HepG2 (cell line): ENCODE data around the gene GAREM1. TPM values are rescaled to one million over a fixed set of nuclear protein-coding genes. Genes with fewer than 3 reads are reported as not detected.
A peak's percentile ranks its signal among the peaks of the same experiment; 100 is the strongest.

Experiments used
- DNMT3B ChIP-seq: conservative IDR thresholded peaks from 2 replicates; pipeline ENCODE4 v1.6.1; 2016; ENCODE audit warnings: missing biosample characterization, control low read depth
- FOSL2 ChIP-seq: sonication (generic); formaldehyde crosslinking; IDR thresholded peaks from 2 replicates; pipeline ENCODE4 v1.4.0; 2020; ENCODE audit warnings: missing genetic modification reagents
- IKZF5 ChIP-seq: IDR thresholded peaks from 2 replicates; pipeline ENCODE4 v1.6.1; 2018; ENCODE audit warnings: missing genetic modification reagents, mild to moderate bottlenecking, missing compliant biosample characterization
- MIER2 ChIP-seq: IDR thresholded peaks from 2 replicates; pipeline ENCODE4 v1.6.1; 2016; ENCODE audit warnings: missing biosample characterization, missing genetic modification reagents
- MXD4 ChIP-seq: IDR thresholded peaks from 2 replicates; pipeline ENCODE4 v1.6.1; 2016; ENCODE audit warnings: mild to moderate bottlenecking, missing biosample characterization, missing genetic modification reagents
- NBN ChIP-seq: fragments of 450-650 bp; conservative IDR thresholded peaks from 2 replicates; pipeline ENCODE4 v1.6.1; 2017
- NFKBIZ ChIP-seq: IDR thresholded peaks from 2 replicates; pipeline ENCODE4 v1.6.1; 2018; ENCODE audit warnings: missing genetic modification reagents, missing compliant biosample characterization
- POLR2G ChIP-seq: fragments of 200-400 bp; formaldehyde crosslinking; IDR thresholded peaks from 2 replicates; pipeline ENCODE4 v1.6.1; 2018; ENCODE audit warnings: mild to moderate bottlenecking, low read depth, low read length, moderate library complexity
- RORA ChIP-seq: sonication (generic); formaldehyde crosslinking; IDR thresholded peaks from 2 replicates; pipeline ENCODE4 v1.5.0; 2020; ENCODE audit warnings: mild to moderate bottlenecking, missing genetic modification reagents, moderate library complexity
- ZBTB20 ChIP-seq: sonication (generic); formaldehyde crosslinking; IDR thresholded peaks from 2 replicates; pipeline ENCODE4 v1.8.1; 2023; ENCODE audit warnings: missing genetic modification reagents, low read depth, mild to moderate bottlenecking, borderline replicate concordance
- ZFAT ChIP-seq: sonication (generic); formaldehyde crosslinking; conservative IDR thresholded peaks from 2 replicates; pipeline ENCODE4 v1.8.1; 2023; ENCODE audit warnings: missing genetic modification reagents, inconsistent platforms
- ZKSCAN5 ChIP-seq: sonication (generic); formaldehyde crosslinking; IDR thresholded peaks from 2 replicates; pipeline ENCODE4 v1.5.1; 2020; ENCODE audit warnings: mild to moderate bottlenecking, missing genetic modification reagents
- ZNF33A ChIP-seq: sonication (generic); formaldehyde crosslinking; IDR thresholded peaks from 2 replicates; pipeline ENCODE4 v1.5.1; 2020; ENCODE audit warnings: missing genetic modification reagents, mild to moderate bottlenecking, moderate library complexity, borderline replicate concordance
- ZNF619 ChIP-seq: sonication (generic); formaldehyde crosslinking; IDR thresholded peaks from 2 replicates; pipeline ENCODE4 v1.4.0; 2020; ENCODE audit warnings: mild to moderate bottlenecking, missing genetic modification reagents
- ZNF646 ChIP-seq: sonication (generic); formaldehyde crosslinking; IDR thresholded peaks from 2 replicates; pipeline ENCODE4 v1.9.0; 2021; ENCODE audit warnings: mild to moderate bottlenecking, missing genetic modification reagents
- ZNF670 ChIP-seq: sonication (generic); formaldehyde crosslinking; IDR thresholded peaks from 2 replicates; pipeline ENCODE4 v1.8.0; 2022; ENCODE audit warnings: mild to moderate bottlenecking, missing genetic modification reagents, borderline replicate concordance
- ZNF800 ChIP-seq: sonication (generic); formaldehyde crosslinking; IDR thresholded peaks from 2 replicates; pipeline ENCODE4 v1.4.0; 2020; ENCODE audit warnings: missing genetic modification reagents
- polyA plus RNA-seq, 8 experiments: library from polyadenylated mRNA; depleted of rRNA in 3 of 8; stranded (reverse) in 7 of 8; unstranded in 1 of 8; fragments of >200 nt; fragmentation: Illumina TruSeq in 4 of 8; extraction: Trizol in 4 of 8; gene quantifications; 2 replicates each; pipeline versions ENCODE4 v1.2.1 to v1.2.3, GENCODE V29; 2011 to 2016; ENCODE audit warnings: low read depth in 4 of 8, missing spikeins in 1 of 8, mixed read lengths in 1 of 8; ENCODE audit not compliant: insufficient read depth in 1 of 8
- total RNA-seq, 5 experiments: library from RNA; depleted of rRNA; stranded (reverse); fragments of >200 nt; fragmentation: Illumina TruSeq; extraction: Trizol; gene quantifications; 2 replicates each; pipeline ENCODE4 v1.2.3, GENCODE V29; 2016; ENCODE audit warnings: low read depth in 1 of 5

Gene GAREM1
- total and polyA plus RNA-seq, 2 of the 13 experiments (the other 11 are each of a cell fraction or from before 2014, with no cell fraction given) = 2.5 to 2.9 TPM

GRCh38 chr18:32470714-32471633, at the start of gene GAREM1 (continued):
- TF ChIP-seq ZBTB20 (CRISPR knock-in tag) (peak; percentile 24; the same call in 1 of the 2 replicates), ZNF33A (no peak), ZNF646 (CRISPR knock-in tag) (no peak), ZNF619 (CRISPR knock-in tag) (peak; percentile 41; the same call in 1 of the 2 replicates), FOSL2 (peak; percentile 66; the same call in 1 of the 2 replicates), ZNF670 (CRISPR knock-in tag) (peak; percentile 16; the same call in 1 of the 2 replicates), IKZF5 (CRISPR knock-in tag) (0 out of 2 replicates have a peak, but pooled peaks have one; percentile 49), RORA (no peak), ZFAT (no peak), DNMT3B (0 out of 2 replicates have a peak, but pooled peaks have one; percentile 43), ZNF800 (CRISPR knock-in tag) (peak; percentile 83; the same call in 1 of the 2 replicates), MIER2 (CRISPR knock-in tag) (no peak), ZKSCAN5 (CRISPR knock-in tag) (0 out of 2 replicates have a peak, but pooled peaks have one; percentile 68), POLR2G (peak; percentile 87), NBN (no peak), MXD4 (CRISPR knock-in tag) (peak; percentile 25; the same call in 1 of the 2 replicates), NFKBIZ (CRISPR knock-in tag) (no peak)
